GM23338 (cell line): ENCODE data around the gene CYP27A1. TPM values are rescaled to one million over a fixed set of nuclear protein-coding genes. Genes with fewer than 3 reads are reported as not detected.

ENCODE experiments used
- ATAC-seq: fragments of 200-7000 bp; cut with Tn5 transposase; 3 replicates; pipeline ENCODE4 v1.9.1; 2020
- DNase-seq: peaks from one replicate; pipeline ENCODE4 v3.0.0-alpha.2; 2015; ENCODE audit warnings: low spot score
- H2AFZ ChIP-seq: fragments of 200-600 bp; sonication (generic); 2 replicates; pipeline ENCODE4 v1.8.0; 2016; ENCODE audit warnings: antibody characterized with exemption, mild to moderate bottlenecking, moderate library complexity
- H3F3A ChIP-seq: fragments of 200-600 bp; sonication (generic); replicated peaks from 2 replicates; pipeline ENCODE4 v1.8.0; 2017; ENCODE audit warnings: antibody characterized with exemption, mixed run types, low read depth
- H3K27ac ChIP-seq: fragments of 200-600 bp; sonication (generic); 2 replicates; pipeline ENCODE4 v1.6.1; 2016; ENCODE audit warnings: low read depth
- H3K27me3 ChIP-seq: fragments of 200-600 bp; sonication (generic); 2 replicates; pipeline ENCODE4 v1.8.0; 2016; ENCODE audit warnings: mild to moderate bottlenecking, mixed run types, moderate library complexity; ENCODE audit not compliant: insufficient read depth
- H3K36me3 ChIP-seq: fragments of 200-600 bp; sonication (generic); 2 replicates; pipeline ENCODE4 v1.8.0; 2016; ENCODE audit warnings: mild to moderate bottlenecking; ENCODE audit not compliant: insufficient read depth
- H3K4me1 ChIP-seq: fragments of 200-600 bp; sonication (generic); 2 replicates; pipeline ENCODE4 v1.8.0; 2016; ENCODE audit warnings: mild to moderate bottlenecking, moderate library complexity; ENCODE audit not compliant: insufficient read depth
- H3K4me2 ChIP-seq: fragments of 200-600 bp; sonication (generic); 2 replicates; pipeline ENCODE4 v1.7.1; 2017; ENCODE audit warnings: mixed run types
- H3K4me3 ChIP-seq: fragments of 200-600 bp; sonication (generic); 2 replicates; pipeline ENCODE4 v1.6.1; 2016; ENCODE audit warnings: mixed run types
- H3K79me2 ChIP-seq: fragments of 200-600 bp; sonication (generic); replicated peaks from 2 replicates; pipeline ENCODE4 v1.8.0; 2017; ENCODE audit warnings: mild to moderate bottlenecking; ENCODE audit not compliant: insufficient read depth
- H3K9me2 ChIP-seq: fragments of 200-600 bp; sonication (generic); 2 replicates; pipeline ENCODE4 v1.8.0; 2017; ENCODE audit not compliant: insufficient read depth
- H4K20me1 ChIP-seq: fragments of 200-600 bp; sonication (generic); replicated peaks from 2 replicates; pipeline ENCODE4 v1.8.0; 2017; ENCODE audit warnings: mild to moderate bottlenecking; ENCODE audit not compliant: insufficient read depth
- H3K27ac Mint-ChIP-seq: 2 replicates; pipeline ENCODE4 v1.8.0; 2020; ENCODE audit warnings: inconsistent platforms, mild to moderate bottlenecking, moderate library complexity, mixed read lengths
- H3K27me3 Mint-ChIP-seq: 3 replicates; pipeline ENCODE4 v1.8.0; 2022; ENCODE audit warnings: low read depth, mild to moderate bottlenecking, moderate library complexity, mixed read lengths, inconsistent platforms; ENCODE audit not compliant: insufficient read depth, poor library complexity
- H3K36me3 Mint-ChIP-seq: 3 replicates; pipeline ENCODE4 v1.8.0; 2021; ENCODE audit warnings: low read depth, mild to moderate bottlenecking, inconsistent platforms, moderate library complexity, mixed read lengths
- H3K4me1 Mint-ChIP-seq: 3 replicates; pipeline ENCODE4 v1.8.0; 2020; ENCODE audit warnings: mild to moderate bottlenecking, inconsistent platforms, mixed read lengths
- H3K4me3 Mint-ChIP-seq: 3 replicates; pipeline ENCODE4 v1.8.0; 2021; ENCODE audit warnings: moderate library complexity, mild to moderate bottlenecking, inconsistent platforms, mixed read lengths
- H3K9me3 Mint-ChIP-seq: 3 replicates; pipeline ENCODE4 v1.8.0; 2020; ENCODE audit warnings: moderate library complexity, mild to moderate bottlenecking, inconsistent platforms, mixed read lengths
- CREB1 ChIP-seq: fragments of 250-450 bp; sonication (Bioruptor Pico); IDR thresholded peaks from 2 replicates; pipeline ENCODE4 v1.5.0; 2020; ENCODE audit warnings: low read depth, mild to moderate bottlenecking, moderate library complexity
- ETS1 ChIP-seq: IDR thresholded peaks from 2 replicates; pipeline ENCODE4 v1.6.1; 2016; ENCODE audit warnings: antibody characterized with exemption
- EZH2 ChIP-seq: fragments of 200-600 bp; sonication (generic); IDR thresholded peaks from one replicate; pipeline ENCODE4 v1.8.0; 2017; ENCODE audit warnings: antibody characterized with exemption, mild to moderate bottlenecking, low read depth; ENCODE audit not compliant: unreplicated experiment
- EZH2phosphoT487 ChIP-seq: fragments of 200-600 bp; sonication (generic); IDR thresholded peaks from one replicate; pipeline ENCODE4 v1.8.1; 2018; ENCODE audit warnings: antibody characterized with exemption; ENCODE audit not compliant: unreplicated experiment
- JUNB ChIP-seq: IDR thresholded peaks from one replicate; pipeline ENCODE4 v1.6.1; 2016; ENCODE audit warnings: antibody characterized with exemption; ENCODE audit not compliant: unreplicated experiment
- NANOG ChIP-seq: IDR thresholded peaks from 2 replicates; pipeline ENCODE4 v1.6.1; 2016; ENCODE audit warnings: antibody characterized with exemption, borderline replicate concordance
- POLR2AphosphoS5 ChIP-seq: IDR thresholded peaks from 2 replicates; pipeline ENCODE4 v1.6.1; 2016; ENCODE audit warnings: antibody characterized with exemption, low read depth
- REST ChIP-seq: IDR thresholded peaks from one replicate; pipeline ENCODE4 v1.6.1; 2018; ENCODE audit warnings: antibody characterized with exemption; ENCODE audit not compliant: unreplicated experiment
- STAT1 ChIP-seq: IDR thresholded peaks from one replicate; pipeline ENCODE4 v1.6.1; 2016; ENCODE audit warnings: antibody characterized with exemption; ENCODE audit not compliant: unreplicated experiment
- ZNF114 ChIP-seq: fragments of 250-450 bp; sonication (Bioruptor Pico); IDR thresholded peaks from 2 replicates; pipeline ENCODE4 v1.5.0; 2020; ENCODE audit warnings: mild to moderate bottlenecking, moderate library complexity
- ZNF331 ChIP-seq: fragments of 250-450 bp; sonication (Bioruptor Pico); IDR thresholded peaks from 2 replicates; pipeline ENCODE4 v1.5.0; 2020; ENCODE audit warnings: low read depth, mild to moderate bottlenecking, moderate library complexity
- polyA plus RNA-seq: library from polyadenylated mRNA; unstranded; fragments of >200 nt; fragmentation: Nextera tagmentation; extraction: Ambion mirVana; gene quantifications from 2 replicates; pipeline ENCODE4 v1.2.1, GENCODE V29; 2016
- total RNA-seq: library from RNA; depleted of rRNA; stranded (reverse); fragments of >200 nt; shearing (Covaris generic); gene quantifications from 2 replicates; pipeline ENCODE4 v1.2.3, GENCODE V29; 2014

Gene CYP27A1
- total and polyA plus RNA-seq, 2 experiments from 2014 or later = 2.2 to 6.9 TPM

GRCh38 chr2:218815244-218815637, 33.3 kb downstream of the CYP27A1 start (continued):
- TF ChIP-seq REST (no peak), STAT1 (no peak), EZH2 (no peak), POLR2AphosphoS5 (no peak), JUNB (no peak)

GRCh38 chr2:218815649-218816048, 33.7 kb downstream of the CYP27A1 start:
- no peak for ATAC-seq
- Mint-ChIP-seq H3K27me3 (peaks cover 2% of the 10 kb centered on the region), H3K4me1 (no peaks in the 10 kb centered on the region; the same call in 2 of the 3 replicates), H3K4me3 (no peak overlapping the region), H3K9me3 (no peaks in the 10 kb centered on the region), H3K27ac (no peak overlapping the region), H3K36me3 (no peaks in the 10 kb centered on the region)
- no peaks in the 10 kb centered on the region for H3K79me2 ChIP-seq
- H2AFZ ChIP-seq = no peak overlapping the region
- no peaks in the 10 kb centered on the region for H4K20me1 ChIP-seq
- no peak overlapping the region for H3K4me2 ChIP-seq
- H3K4me3 ChIP-seq = no peak overlapping the region
- no peak overlapping the region for H3K27ac ChIP-seq
- DNase-seq = no peak
- H3K36me3 ChIP-seq = no peaks in the 10 kb centered on the region
- no peaks in the 10 kb centered on the region for H3K9me2 ChIP-seq
- no peaks in the 10 kb centered on the region for H3K4me1 ChIP-seq
- no peak for TF ChIP-seq REST
- TF ChIP-seq EZH2phosphoT487 = no peak
- TF ChIP-seq ZNF114 (CRISPR knock-in tag) = no peak
- no peak for TF ChIP-seq ETS1
- TF ChIP-seq ZNF331 (CRISPR knock-in tag) = no peak
- no peak for TF ChIP-seq STAT1
- TF ChIP-seq CREB1 (CRISPR knock-in tag) = no peak
- no peak for TF ChIP-seq NANOG
- H3K27me3 ChIP-seq = no peaks in the 10 kb centered on the region
- H3F3A ChIP-seq = no peaks in the 10 kb centered on the region
